Spleen (tissue), 7 donors: ENCODE data around the gene SFMBT1.
"Not testable (repeated sequence)": the region's sequence is repeated elsewhere in the genome, so short reads cannot be mapped to it uniquely, and the experiment has no call there.

Source experiments
- POLR2A ChIP-seq, 3 donors: fragments of 450-650 bp; IDR thresholded peaks; one replicate each; pipeline ENCODE4 v1.5.1; 2017; ENCODE audit warnings: antibody characterized with exemption in 3 of 3, mild to moderate bottlenecking in 1 of 3
- TF ChIP-seq, protein P1 (sequence below), 11 experiments: fragments of 200-600 bp in 7 of 11; fragments of 450-650 bp in 4 of 11; sonication (generic) in 4 of 11; IDR thresholded peaks in 8 of 11; conservative IDR thresholded peaks in 3 of 11; 1 replicate in 7 of 11; 2 replicates in 4 of 11; pipeline versions ENCODE4 v1.4.0 to v1.8.0; 2016 to 2021; ENCODE audit warnings: antibody characterized with exemption in 11 of 11, inconsistent platforms in 4 of 11, mild to moderate bottlenecking in 1 of 11
- donor health status: DM: no; HTN: no; CAD: no; lungs with moderate emphysema.
- donor health status: DM: no; HTN: no; CAD: no.
- donor health status: DM: no; HTN: no; CAD: no.

- TF ChIP-seq, protein P1, sequence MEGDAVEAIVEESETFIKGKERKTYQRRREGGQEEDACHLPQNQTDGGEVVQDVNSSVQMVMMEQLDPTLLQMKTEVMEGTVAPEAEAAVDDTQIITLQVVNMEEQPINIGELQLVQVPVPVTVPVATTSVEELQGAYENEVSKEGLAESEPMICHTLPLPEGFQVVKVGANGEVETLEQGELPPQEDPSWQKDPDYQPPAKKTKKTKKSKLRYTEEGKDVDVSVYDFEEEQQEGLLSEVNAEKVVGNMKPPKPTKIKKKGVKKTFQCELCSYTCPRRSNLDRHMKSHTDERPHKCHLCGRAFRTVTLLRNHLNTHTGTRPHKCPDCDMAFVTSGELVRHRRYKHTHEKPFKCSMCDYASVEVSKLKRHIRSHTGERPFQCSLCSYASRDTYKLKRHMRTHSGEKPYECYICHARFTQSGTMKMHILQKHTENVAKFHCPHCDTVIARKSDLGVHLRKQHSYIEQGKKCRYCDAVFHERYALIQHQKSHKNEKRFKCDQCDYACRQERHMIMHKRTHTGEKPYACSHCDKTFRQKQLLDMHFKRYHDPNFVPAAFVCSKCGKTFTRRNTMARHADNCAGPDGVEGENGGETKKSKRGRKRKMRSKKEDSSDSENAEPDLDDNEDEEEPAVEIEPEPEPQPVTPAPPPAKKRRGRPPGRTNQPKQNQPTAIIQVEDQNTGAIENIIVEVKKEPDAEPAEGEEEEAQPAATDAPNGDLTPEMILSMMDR (IDR thresholded peaks at IDR 0.05 in 8 of 11, conservative IDR thresholded peaks at IDR 0.05 in 3 of 11) = not testable (repeated sequence)
- not testable (repeated sequence) for TF ChIP-seq POLR2A (IDR thresholded peaks at IDR 0.05)
Measured at GRCh38 chr3:53034411-53034810, 11.5 kb downstream of the SFMBT1 start.
